HG03565 (cell line): Measurements from ENCODE around the gene FRRS1.

ENCODE experiments used
- ATAC-seq: cut with Tn5 transposase; IDR thresholded peaks from one replicate; pipeline ENCODE4 v1.9.1; 2021; ENCODE audit warnings: mild to moderate bottlenecking, moderate library complexity; ENCODE audit not compliant: unreplicated experiment

The FRRS1 gene

GRCh38 chr1:99735852-99736251, 30.6 kb downstream of the FRRS1 start:
- ATAC-seq, result no peak

GRCh38 chr1:99731384-99731783, 35.1 kb downstream of the FRRS1 start:
- no peak for ATAC-seq

GRCh38 chr1:99728494-99729235, 37.8 kb downstream of the FRRS1 start:
- ATAC-seq, result no peak

GRCh38 chr1:99727575-99728185, 38.8 kb downstream of the FRRS1 start:
- ATAC-seq, result no peak

- ATAC-seq, result no peak
These were observed 39.6 kb downstream of the FRRS1 start for GRCh38 chr1:99726818-99727217.

- no peak for ATAC-seq
These were observed 40.0 kb downstream of the FRRS1 start for GRCh38 chr1:99726407-99726806.

- no peak for ATAC-seq
These were observed 40.4 kb downstream of the FRRS1 start for GRCh38 chr1:99725996-99726395.

GRCh38 chr1:99723251-99723650, 43.2 kb downstream of the FRRS1 start:
- ATAC-seq, result no peak

- ATAC-seq, result no peak
These were observed 49.4 kb downstream of the FRRS1 start for GRCh38 chr1:99717005-99717404.

GRCh38 chr1:99713006-99713405, 53.4 kb downstream of the FRRS1 start:
- no peak for ATAC-seq

GRCh38 chr1:99710994-99711393, 55.4 kb downstream of the FRRS1 start:
- no peak for ATAC-seq

GRCh38 chr1:99707535-99708142, 58.8 kb downstream of the FRRS1 start:
- peak; percentile 85 for ATAC-seq

- no peak for ATAC-seq
These were observed 61.0 kb downstream of the FRRS1 start for GRCh38 chr1:99705385-99705784.

- ATAC-seq, result no peak
These were observed 62.0 kb downstream of the FRRS1 start for GRCh38 chr1:99704356-99704816.

- ATAC-seq, result no peak
These were observed 64.2 kb downstream of the FRRS1 start for GRCh38 chr1:99702221-99702620.

- no peak for ATAC-seq
These were observed 66.4 kb downstream of the FRRS1 start for GRCh38 chr1:99700020-99700419.

GRCh38 chr1:99697580-99697979, 68.9 kb downstream of the FRRS1 start:
- ATAC-seq, result no peak

GRCh38 chr1:99696616-99697015, 69.8 kb downstream of the FRRS1 start:
- no peak for ATAC-seq

- no peak for ATAC-seq
These were observed 75.3 kb downstream of the FRRS1 start for GRCh38 chr1:99691175-99691574.

- peak; percentile 91 for ATAC-seq
These were observed 80.8 kb downstream of the FRRS1 start for GRCh38 chr1:99685516-99686180.

GRCh38 chr1:99682291-99682751, 84.1 kb downstream of the FRRS1 start:
- no peak for ATAC-seq
